ENCODE measurements around the gene PITX3.

DNA sequence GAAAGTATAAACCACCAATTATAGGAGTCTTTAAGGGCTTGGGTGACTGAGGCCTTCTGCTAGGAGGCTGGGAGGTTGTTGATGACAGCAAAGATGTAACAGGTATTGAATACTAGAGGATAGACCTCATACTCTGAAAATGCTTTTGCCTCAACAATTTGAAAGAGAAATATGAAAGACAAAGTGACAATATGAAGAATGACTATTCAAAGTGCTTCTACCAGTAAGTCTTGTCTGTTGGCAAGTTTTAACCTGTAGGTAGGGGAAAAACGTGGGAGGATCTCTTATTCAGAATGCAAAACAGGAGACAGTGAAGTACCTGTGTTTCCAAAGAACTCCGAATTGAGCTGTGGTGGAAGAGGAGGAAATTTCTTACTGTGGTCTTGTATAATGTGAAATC is 42.2 kb upstream of the PITX3 start:
- no peak for TF ChIP-seq POLR2A (IDR thresholded peaks at IDR 0.05)
- TF ChIP-seq, protein P1, sequence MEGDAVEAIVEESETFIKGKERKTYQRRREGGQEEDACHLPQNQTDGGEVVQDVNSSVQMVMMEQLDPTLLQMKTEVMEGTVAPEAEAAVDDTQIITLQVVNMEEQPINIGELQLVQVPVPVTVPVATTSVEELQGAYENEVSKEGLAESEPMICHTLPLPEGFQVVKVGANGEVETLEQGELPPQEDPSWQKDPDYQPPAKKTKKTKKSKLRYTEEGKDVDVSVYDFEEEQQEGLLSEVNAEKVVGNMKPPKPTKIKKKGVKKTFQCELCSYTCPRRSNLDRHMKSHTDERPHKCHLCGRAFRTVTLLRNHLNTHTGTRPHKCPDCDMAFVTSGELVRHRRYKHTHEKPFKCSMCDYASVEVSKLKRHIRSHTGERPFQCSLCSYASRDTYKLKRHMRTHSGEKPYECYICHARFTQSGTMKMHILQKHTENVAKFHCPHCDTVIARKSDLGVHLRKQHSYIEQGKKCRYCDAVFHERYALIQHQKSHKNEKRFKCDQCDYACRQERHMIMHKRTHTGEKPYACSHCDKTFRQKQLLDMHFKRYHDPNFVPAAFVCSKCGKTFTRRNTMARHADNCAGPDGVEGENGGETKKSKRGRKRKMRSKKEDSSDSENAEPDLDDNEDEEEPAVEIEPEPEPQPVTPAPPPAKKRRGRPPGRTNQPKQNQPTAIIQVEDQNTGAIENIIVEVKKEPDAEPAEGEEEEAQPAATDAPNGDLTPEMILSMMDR (IDR thresholded peaks at IDR 0.05), result no peak

All from gastroesophageal sphincter (tissue), 3 donors.